HG03045 (cell line): ENCODE measurements around the gene TSTD2.
A peak's percentile ranks its signal among the peaks of the same experiment; 100 is the strongest.
"Not testable (repeated sequence)": the region's sequence is repeated elsewhere in the genome, so short reads cannot be mapped to it uniquely, and the experiment has no call there.

ENCODE experiments used
- ATAC-seq: cut with Tn5 transposase; IDR thresholded peaks from one replicate; pipeline ENCODE4 v1.9.1; 2021; ENCODE audit warnings: mild to moderate bottlenecking, moderate library complexity; ENCODE audit not compliant: unreplicated experiment

The TSTD2 gene

GRCh38 chr9:97632248-97632984 lies 752 bp downstream of the TSTD2 start:
- peak; percentile 9 for ATAC-seq

DNA sequence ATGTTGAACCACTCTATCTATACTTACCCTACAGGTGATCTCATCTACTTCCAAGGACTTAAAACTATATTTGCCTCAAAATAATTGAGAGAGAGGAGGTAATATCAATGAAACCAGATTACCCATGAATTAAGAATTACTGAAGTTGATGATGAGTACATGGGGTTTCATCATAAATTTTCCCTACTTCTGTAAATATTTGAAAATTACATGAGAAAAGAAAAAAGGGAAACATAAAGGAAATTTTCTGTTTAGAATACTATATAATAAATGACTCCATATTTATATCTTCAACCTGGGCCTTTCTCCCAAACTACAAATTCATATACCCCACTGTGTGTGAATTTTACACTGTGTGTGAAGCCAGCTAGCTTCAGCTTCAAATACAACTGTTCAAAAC lies 2.6 kb downstream of the TSTD2 start:
- no peak for ATAC-seq

GRCh38 chr9:97629156-97629555 lies 4.0 kb downstream of the TSTD2 start:
- no peak for ATAC-seq

GRCh38 chr9:97628668-97629067 lies 4.5 kb downstream of the TSTD2 start:
- ATAC-seq, result no peak

GRCh38 chr9:97627624-97628023 lies 5.5 kb downstream of the TSTD2 start:
- ATAC-seq, result no peak

DNA sequence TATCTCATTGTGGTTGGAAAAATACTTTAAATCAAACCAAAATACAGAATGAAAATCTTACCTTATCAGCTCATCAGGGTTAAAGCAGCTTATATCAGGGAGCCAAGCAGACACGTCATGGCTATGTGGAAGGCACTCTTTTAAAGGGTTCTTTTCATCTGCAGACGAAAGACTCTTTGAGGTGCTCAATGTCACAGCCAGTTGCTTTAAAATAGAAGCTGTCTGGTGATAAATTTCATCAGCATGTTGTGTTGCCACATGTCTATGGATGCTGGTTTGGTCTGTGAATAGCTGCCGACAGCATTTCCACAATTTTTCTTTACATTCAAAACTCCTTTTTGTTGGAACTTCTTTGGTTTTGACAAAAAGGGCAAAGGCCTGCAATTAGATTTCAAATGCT lies 7.5 kb downstream of the TSTD2 start:
- ATAC-seq, result no peak

DNA sequence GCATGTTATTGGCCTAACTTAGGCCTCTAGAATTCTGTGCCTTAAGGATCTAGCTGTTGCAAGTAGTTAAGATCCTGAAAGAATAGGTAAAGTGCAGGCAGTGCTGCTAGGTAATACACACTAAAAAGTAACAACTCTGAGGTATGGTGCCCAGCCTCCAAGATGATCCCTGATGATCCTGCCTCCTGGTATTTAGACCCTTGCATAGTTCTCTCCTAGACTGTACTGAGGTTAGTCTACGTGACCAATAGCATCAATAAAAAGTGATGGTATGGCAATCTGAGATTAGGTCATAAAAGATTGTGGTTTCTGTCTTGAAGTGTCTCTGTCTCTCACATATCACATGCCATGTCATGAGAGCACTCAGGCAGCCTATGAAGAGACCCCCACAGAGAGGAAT lies 9.2 kb downstream of the TSTD2 start:
- ATAC-seq, result no peak

DNA sequence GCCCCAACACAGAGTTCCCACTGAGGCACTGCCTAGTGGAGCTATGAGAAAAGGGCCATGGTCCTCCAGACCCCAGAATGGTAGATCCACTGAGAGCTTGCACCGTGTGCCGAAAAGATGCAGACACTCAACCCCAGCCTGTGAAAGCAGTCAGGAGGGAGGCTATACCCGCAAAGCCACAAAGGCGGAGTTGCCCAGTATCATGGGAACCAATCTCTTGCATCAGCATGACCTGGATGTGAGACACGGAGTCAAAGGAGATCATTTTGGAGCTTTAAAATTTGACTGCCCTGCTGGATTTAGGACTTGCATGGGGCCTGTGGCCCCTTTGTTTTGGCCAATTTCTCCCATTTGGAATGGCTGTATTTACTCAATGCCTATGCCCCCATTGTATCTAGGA lies 10.7 kb downstream of the TSTD2 start:
- ATAC-seq, result not testable (repeated sequence)

- not testable (repeated sequence) for ATAC-seq
Measured at GRCh38 chr9:97620063-97620462, 13.1 kb downstream of the TSTD2 start.

GRCh38 chr9:97617939-97618416 lies 15.2 kb downstream of the TSTD2 start:
- no peak for ATAC-seq

GRCh38 chr9:97615439-97616072 lies 17.6 kb downstream of the TSTD2 start:
- no peak for ATAC-seq

DNA sequence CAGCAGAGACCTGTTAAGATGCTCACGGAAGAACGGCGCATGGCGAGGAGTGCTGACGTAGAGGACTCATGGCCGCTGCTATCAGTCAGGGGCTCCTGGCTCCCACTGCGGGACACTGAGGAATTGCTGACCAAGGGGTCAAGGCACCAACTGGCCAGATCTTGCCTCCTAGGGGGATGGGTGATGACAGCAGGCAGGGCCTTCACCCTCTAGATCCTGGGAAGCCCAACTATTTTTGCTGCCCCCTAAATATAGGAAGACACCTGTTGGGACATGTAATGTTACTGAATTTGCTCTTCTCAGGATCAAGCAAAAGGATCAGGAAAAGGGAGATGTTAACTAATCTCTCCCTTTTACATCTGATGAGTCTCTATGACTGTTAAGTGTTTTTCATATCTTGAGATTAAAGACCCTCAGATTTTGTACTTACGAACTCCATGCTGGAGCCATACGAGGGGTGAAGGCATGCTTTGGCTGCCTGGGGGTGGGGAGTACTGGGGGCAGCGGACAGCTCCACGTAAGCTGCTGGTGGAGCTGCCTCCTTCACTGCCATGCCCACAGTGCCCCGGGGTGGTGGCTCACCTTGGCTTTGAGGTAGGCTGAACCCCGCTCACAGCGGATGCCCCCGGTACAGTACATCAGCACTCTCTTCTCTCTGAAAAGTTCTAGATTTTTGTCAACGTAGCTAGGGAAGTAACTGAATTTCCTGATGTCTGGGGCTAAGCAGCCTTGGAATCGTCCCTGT lies 28.1 kb downstream of the TSTD2 start:
- no peak for ATAC-seq

DNA sequence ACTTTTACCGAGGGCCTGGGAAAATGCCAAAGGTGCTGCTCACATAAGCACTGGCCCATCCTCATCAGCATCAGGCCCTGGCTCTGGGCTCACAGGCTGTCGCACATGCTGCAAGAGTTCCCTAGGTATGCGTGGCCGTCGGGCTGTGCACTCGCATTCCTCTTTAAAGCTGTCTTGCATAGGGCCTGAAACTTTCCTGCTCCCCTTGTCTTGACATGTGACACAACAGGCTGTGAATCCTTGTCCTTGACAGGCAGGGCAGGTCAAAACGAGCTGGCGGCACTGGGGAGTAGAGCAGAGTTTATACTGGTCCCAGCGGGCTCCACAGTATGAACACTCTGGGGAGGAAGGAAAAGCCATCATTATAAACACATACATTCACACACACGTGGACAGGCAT lies 30.7 kb downstream of the TSTD2 start:
- ATAC-seq, result no peak

DNA sequence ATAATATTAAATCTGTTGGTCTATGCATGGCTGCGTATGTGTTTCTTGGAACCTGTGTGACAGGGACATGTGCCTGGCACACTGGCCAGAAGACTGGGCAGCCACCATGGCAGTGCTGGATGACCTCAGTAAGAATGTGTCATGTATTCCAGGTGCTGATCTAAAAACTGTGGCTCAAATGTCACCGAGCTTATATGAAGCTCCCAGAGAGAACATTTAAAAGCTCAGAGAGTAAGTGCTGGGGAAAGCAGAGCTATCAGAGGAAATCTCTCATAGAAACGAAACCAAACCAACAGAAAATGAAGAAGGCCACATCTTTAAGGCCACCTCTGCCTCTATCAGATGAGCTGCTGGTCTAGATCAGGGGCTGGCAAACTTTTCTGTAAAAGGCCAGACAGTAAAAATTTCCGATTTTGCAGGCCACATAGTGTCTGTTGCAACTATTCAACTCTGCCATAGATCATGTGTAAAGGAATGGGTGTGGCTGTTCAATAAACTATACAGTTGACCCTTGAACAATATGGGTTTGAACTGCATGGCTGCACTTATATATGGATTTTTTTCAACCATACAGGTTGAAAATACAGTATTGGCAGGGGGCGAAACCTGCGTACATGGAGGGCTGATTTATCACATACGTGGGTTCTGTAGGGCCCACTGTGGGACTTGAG lies 31.8 kb downstream of the TSTD2 start:
- no peak for ATAC-seq

DNA sequence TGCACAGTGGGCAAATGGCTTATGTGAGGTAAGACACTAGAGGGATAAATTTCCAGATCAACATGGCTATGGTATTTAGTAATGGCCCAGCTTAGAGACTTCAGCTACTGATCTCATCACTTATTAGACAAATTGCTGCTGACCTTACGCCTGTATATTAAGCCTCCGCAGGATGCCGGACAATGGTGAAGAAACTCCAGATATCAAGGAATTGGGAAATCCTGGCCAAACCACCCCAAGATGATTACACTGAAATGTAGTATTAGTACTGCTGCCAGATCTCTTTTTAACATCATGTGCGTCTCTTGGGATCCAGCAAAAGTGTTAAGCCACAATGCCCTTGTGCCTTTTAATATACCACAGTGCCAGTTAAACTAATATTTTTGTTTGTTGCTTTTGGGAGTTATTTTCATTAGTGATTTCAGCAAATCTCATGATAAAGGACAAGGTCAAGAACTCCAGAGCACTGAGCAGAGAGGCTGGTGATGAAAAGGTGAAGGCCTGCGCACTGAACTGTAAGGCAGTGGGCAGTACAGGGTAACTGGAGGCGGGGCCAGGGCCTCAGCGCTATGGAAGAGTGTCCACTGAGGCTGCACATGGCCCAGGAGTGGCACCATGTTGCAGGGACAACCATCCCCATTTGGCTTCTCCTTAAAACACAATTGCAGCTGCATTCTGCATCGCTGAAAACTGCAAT lies 32.5 kb downstream of the TSTD2 start:
- ATAC-seq, result no peak

GRCh38 chr9:97599314-97599846 lies 33.8 kb downstream of the TSTD2 start:
- ATAC-seq, result no peak

DNA sequence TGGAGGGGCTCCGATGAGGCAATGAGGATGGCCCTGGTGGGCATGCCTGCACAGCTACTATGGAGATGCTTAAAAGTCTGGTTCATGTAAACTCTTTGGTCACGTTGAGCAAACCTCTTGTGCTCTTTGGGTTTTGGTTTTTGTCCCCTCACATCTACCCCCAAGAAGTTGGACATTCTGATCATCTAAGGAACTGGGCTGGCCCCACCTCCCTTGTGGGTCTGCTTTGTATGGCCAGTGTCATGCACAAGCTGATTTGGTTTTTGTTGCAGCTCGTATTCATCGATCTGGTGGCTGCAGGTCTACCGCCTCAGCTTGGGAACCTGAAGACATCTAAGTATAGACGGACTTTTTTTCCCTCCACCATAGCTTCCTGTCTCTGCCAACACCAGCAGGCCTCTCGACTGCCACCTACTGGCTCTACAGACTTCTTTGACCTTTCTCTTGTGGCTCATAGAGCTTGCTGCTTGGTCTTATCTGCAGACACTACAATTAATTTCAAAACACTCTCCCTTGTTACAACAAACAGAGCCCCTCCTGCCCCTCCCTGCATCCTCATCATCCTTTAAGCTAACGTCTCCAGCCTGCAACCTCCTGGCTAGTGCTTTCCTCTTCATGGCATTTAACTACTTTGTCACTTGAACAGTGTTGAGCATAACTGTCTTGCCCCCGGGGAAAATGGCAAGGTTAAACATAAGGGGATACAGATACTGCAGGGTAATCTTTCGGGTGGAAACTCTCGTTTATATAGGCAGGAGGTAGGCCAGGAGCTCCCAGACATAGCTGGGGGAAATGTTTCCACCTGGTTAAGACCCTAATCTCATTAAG lies 34.5 kb downstream of the TSTD2 start:
- ATAC-seq, result peak; percentile 78

- no peak for ATAC-seq
Measured at GRCh38 chr9:97596906-97597305, 36.3 kb downstream of the TSTD2 start.

DNA sequence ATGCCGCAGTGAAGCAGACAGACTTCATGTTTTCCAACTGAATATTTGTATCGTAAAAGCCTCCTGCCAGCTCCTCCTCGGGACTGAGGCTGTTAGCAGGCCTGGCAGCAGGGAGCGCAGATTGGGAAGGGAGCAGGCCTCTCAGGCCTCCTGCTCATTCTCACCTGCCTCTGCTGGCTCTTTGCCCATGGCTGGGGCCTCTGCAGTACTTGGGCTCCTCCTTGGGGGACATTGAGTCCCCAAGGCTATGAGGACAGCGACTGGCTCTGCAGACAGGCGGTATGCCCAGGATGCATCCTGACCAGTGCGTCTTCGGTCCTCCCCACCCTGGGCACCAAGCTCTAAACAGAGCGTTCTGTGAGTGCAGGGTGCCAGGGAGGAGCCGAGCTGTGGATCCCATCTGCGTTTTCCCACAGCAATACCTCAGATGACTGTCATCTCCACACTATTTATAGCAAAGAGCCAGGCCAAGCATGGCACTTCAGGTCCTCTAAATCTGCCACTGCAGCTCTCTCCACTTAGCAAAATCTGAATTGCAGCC lies 38.7 kb downstream of the TSTD2 start:
- ATAC-seq, result no peak
